Measurements from ENCODE around the gene VILL. TPM values are rescaled to one million over a fixed set of nuclear protein-coding genes. Genes with fewer than 3 reads are reported as not detected.
A peak's percentile ranks its signal among the peaks of the same experiment; 100 is the strongest.

The VILL gene
- total and polyA plus RNA-seq, 4 donors: 0.88 to 3.5 (median 1.6) TPM

GRCh38 chr3:37997791-37998370 is 7.3 kb downstream of the VILL start:
- peak overlapping the region; percentile 68 to 81 for H3K27ac ChIP-seq (ENCODE audit: low read depth in 1 of 2, low read length in 2 of 2)
- no peak for TF ChIP-seq FOXA1 (IDR thresholded peaks at IDR 0.05)
- no peak for TF ChIP-seq HNF4G (IDR thresholded peaks at IDR 0.05)
- TF ChIP-seq TAF1 (conservative IDR thresholded peaks at IDR 0.05): no peak
- TF ChIP-seq, protein P1, sequence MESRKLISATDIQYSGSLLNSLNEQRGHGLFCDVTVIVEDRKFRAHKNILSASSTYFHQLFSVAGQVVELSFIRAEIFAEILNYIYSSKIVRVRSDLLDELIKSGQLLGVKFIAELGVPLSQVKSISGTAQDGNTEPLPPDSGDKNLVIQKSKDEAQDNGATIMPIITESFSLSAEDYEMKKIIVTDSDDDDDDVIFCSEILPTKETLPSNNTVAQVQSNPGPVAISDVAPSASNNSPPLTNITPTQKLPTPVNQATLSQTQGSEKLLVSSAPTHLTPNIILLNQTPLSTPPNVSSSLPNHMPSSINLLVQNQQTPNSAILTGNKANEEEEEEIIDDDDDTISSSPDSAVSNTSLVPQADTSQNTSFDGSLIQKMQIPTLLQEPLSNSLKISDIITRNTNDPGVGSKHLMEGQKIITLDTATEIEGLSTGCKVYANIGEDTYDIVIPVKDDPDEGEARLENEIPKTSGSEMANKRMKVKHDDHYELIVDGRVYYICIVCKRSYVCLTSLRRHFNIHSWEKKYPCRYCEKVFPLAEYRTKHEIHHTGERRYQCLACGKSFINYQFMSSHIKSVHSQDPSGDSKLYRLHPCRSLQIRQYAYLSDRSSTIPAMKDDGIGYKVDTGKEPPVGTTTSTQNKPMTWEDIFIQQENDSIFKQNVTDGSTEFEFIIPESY (IDR thresholded peaks at IDR 0.05): no peak
- TF ChIP-seq JUND (IDR thresholded peaks at IDR 0.05): no peak
- TF ChIP-seq ATF3 (IDR thresholded peaks at IDR 0.05): no peak
- TF ChIP-seq NR2F2 (IDR thresholded peaks at IDR 0.05): no peak
- TF ChIP-seq RAD21 (IDR thresholded peaks at IDR 0.05): no peak
- TF ChIP-seq FOXA2 (IDR thresholded peaks at IDR 0.05): no peak
- TF ChIP-seq YY1 (IDR thresholded peaks at IDR 0.05): no peak
- TF ChIP-seq REST (IDR thresholded peaks at IDR 0.05): no peak
- no peak for TF ChIP-seq EGR1 (IDR thresholded peaks at IDR 0.05; ENCODE audit: low read depth in 2 of 2)
- TF ChIP-seq RXRA (IDR thresholded peaks at IDR 0.05): no peak
- no peak for TF ChIP-seq HNF4A (conservative IDR thresholded peaks at IDR 0.05)
- TF ChIP-seq, protein P2, sequence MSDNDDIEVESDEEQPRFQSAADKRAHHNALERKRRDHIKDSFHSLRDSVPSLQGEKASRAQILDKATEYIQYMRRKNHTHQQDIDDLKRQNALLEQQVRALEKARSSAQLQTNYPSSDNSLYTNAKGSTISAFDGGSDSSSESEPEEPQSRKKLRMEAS (IDR thresholded peaks at IDR 0.05): no peak
- TF ChIP-seq SP1 (IDR thresholded peaks at IDR 0.05): no peak
- no peak for TF ChIP-seq CTCF (IDR thresholded peaks at IDR 0.05; ENCODE audit: low read depth, low read length, missing input control)
- no peak for TF ChIP-seq GABPA (IDR thresholded peaks at IDR 0.05 in 1 of 2, conservative IDR thresholded peaks at IDR 0.05 in 1 of 2)
- H3K4me3 ChIP-seq (ENCODE audit: low read depth in 1 of 3, low read length in 3 of 3): no peak overlapping the region
- peaks cover 0 to 18% (median 8%) of the 10 kb centered on the region in 4 donors for H3K4me1 ChIP-seq (ENCODE audit: control insufficient read depth in 4 of 4, insufficient read depth in 4 of 4, low read length in 3 of 4)
- 84% methylated on average over 6 of the region's 6 CpGs for WGBS
- H3K36me3 ChIP-seq (ENCODE audit: control insufficient read depth in 4 of 4, insufficient read depth in 3 of 4, low read depth in 1 of 4, low read length in 3 of 4): no peaks in the 10 kb centered on the region
- no peak for DNase-seq (ENCODE audit: low spot score)
- no peak overlapping the region for H3K9ac ChIP-seq (ENCODE audit: low read depth in 1 of 2, low read length in 2 of 2)
- H3K27me3 ChIP-seq (ENCODE audit: control insufficient read depth in 4 of 4, insufficient read depth in 4 of 4, low read length in 3 of 4): no peaks in the 10 kb centered on the region
- H3K9me3 ChIP-seq (ENCODE audit: control insufficient read depth in 4 of 4, low read length in 3 of 4): no peaks in the 10 kb centered on the region

All from liver (tissue), 9 donors.